Fibroblast of the conjunctiva (primary cell): ENCODE data around the gene OVCH1.
"Not testable (repeated sequence)": the region's sequence is repeated elsewhere in the genome, so short reads cannot be mapped to it uniquely, and the experiment has no call there.

Source experiments
- DNase-seq: peaks from one replicate; pipeline ENCODE4 v3.0.0-alpha.2; 2010; ENCODE audit warnings: low read depth

Gene OVCH1

GRCh38 chr12:29402437-29402836, 95.0 kb downstream of the OVCH1 start:
- no peak for DNase-seq

- no peak for DNase-seq
These were observed 99.0 kb downstream of the OVCH1 start for GRCh38 chr12:29398495-29398894.

GRCh38 chr12:29396774-29397173, 100.7 kb downstream of the OVCH1 start:
- DNase-seq: no peak

- DNase-seq: no peak
These were observed 102.1 kb downstream of the OVCH1 start for GRCh38 chr12:29395356-29395755.

GRCh38 chr12:29390419-29390818, 107.1 kb downstream of the OVCH1 start:
- DNase-seq: not testable (repeated sequence)

GRCh38 chr12:29389295-29389919, 108.1 kb downstream of the OVCH1 start:
- DNase-seq: no peak

- DNase-seq: not testable (repeated sequence)
These were observed 111.3 kb downstream of the OVCH1 start for GRCh38 chr12:29386084-29386680.

GRCh38 chr12:29385194-29385593, 112.3 kb downstream of the OVCH1 start:
- not testable (repeated sequence) for DNase-seq

- DNase-seq: no peak
These were observed 115.2 kb downstream of the OVCH1 start for GRCh38 chr12:29382251-29382650.

GRCh38 chr12:29380536-29381523, 116.7 kb downstream of the OVCH1 start, which contains the start of gene ERGIC2:
Gene ERGIC2 (minus strand): TSS chr12:29381172. CDS start chr12:29371633, 9,539 bp downstream.
- DNase-seq: peak; percentile 99
